Skeletal muscle cell (primary cell): ENCODE measurements around the gene MMP15.
"Not testable (repeated sequence)": the region's sequence is repeated elsewhere in the genome, so short reads cannot be mapped to it uniquely, and the experiment has no call there.

Experiments
- DNase-seq: peaks from one replicate; pipeline ENCODE4 v3.0.0-alpha.2; 2010; ENCODE audit warnings: low read depth
- H3K4me3 ChIP-seq: 2 replicates; pipeline ENCODE4 v1.5.1; 2011; ENCODE audit warnings: low read depth, mild to moderate bottlenecking, control low read depth, low read length, moderate library complexity

MMP15 gene

GRCh38 chr16:58045096-58045495 lies 19.5 kb downstream of the MMP15 start:
- no peak for DNase-seq
- H3K4me3 ChIP-seq: no peak overlapping the region

- DNase-seq: no peak
Measured at GRCh38 chr16:58046054-58046881, 20.7 kb downstream of the MMP15 start.

GRCh38 chr16:58046936-58047335 lies 21.4 kb downstream of the MMP15 start:
- H3K4me3 ChIP-seq: no peak overlapping the region
- DNase-seq: no peak

More at GRCh38 chr16:58046054-58046881, 20.7 kb downstream of the MMP15 start:
- no peak overlapping the region for H3K4me3 ChIP-seq

DNA sequence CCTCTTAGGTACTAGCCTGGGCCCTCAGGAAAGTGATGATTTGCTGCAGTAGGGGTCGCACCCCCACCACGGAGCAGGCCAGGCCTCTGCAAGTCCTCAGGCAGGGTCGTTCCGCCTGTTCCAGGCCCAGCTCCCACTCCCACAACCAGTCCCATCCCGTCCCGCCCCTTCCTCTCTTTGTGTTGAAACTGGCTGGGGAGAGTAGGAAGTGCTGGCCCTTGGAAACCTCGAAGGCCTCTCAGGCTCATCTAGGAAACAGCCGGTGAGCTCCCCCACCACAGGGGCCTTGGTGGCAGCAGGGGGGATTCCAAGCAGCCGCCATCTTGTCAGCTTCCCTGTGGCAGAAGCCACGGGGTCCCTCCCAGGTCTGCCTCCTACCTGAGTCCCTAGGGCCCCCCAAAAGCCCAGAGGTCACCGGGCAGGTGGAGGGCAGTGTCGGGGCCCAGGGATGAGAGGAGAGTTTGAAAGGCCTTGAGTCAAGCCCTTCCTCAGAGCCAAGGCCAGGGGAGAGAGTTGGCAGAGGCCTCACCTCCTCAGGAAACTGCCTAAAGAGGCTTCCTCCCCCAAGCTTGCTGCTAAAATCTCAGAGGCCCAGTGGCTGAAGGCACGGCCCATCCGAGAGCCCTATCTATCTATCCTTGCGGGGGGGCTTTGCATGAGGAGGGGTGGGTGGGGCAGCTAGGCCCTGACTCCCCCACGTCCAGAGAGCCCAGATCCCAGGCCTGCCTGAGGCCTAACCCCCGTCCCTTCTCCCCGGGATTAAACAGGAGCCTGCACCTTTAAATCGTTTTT lies 22.2 kb downstream of the MMP15 start:
- no peak overlapping the region for H3K4me3 ChIP-seq
- no peak for DNase-seq

DNA sequence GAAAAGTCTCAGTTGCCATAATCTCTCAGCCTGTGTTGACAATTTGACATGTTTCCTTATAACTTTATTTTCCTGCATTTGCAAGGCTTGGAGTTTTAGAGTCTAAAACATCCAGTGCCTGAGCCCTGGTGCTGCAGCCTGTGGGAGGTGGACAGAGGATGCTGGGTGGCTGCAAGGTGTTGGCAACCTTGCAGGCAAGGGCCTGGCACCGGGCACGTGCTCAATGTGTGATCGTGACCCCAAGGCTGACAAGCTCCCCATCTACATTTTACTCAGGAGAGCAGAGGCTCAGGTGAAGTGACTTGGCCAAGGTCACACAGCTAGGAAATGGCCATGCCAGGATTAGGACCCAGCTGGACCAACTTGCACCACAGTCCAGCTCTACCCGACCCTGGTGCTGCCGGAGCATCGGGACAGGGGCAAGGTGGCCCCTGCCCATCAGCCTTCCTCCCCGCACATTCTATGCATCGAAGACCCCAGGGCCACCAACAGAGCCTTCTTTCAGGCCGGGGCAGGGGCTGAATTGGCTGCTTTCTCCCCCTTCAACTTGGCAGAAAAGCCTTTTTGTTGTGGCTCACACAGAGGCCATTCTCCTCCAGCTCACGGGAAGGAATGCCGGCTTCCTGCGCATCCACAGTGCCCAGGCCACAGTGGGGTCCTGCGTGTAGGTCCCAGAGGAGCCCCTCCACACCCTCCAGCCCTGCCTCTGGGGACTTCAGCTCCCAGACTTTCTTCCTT lies 23.1 kb downstream of the MMP15 start:
- no peak for DNase-seq
- H3K4me3 ChIP-seq: no peak overlapping the region

GRCh38 chr16:58049232-58050185 lies 24.0 kb downstream of the MMP15 start:
- no peak overlapping the region for H3K4me3 ChIP-seq
- no peak for DNase-seq

- DNase-seq: no peak
- no peak overlapping the region for H3K4me3 ChIP-seq
Measured at GRCh38 chr16:58051296-58051695, 25.7 kb downstream of the MMP15 start.

GRCh38 chr16:58051821-58052603 lies 26.5 kb downstream of the MMP15 start:
- no peak overlapping the region for H3K4me3 ChIP-seq

DNA sequence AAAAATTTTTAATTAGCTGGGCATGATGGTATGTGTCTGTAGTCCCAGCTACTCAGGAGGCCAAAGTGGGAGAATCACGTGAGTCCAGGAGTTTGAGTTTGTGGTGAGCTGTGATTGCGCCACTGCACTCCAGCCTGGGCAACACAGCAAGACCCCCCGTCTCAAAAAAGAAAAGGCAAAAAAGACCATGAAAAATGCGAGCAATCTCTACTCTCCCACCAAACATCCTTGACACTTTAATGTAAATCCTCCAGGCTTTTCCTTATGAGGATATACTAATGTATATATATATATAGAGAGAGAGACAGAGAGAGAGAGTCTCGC lies 28.1 kb downstream of the MMP15 start:
- H3K4me3 ChIP-seq: no peak overlapping the region
- DNase-seq: no peak

More at GRCh38 chr16:58051821-58052603, 26.5 kb downstream of the MMP15 start:
- no peak for DNase-seq

- no peak overlapping the region for H3K4me3 ChIP-seq
- no peak for DNase-seq
Measured at GRCh38 chr16:58054289-58054688, 28.7 kb downstream of the MMP15 start.

GRCh38 chr16:58056580-58056979 lies 31.0 kb downstream of the MMP15 start:
- no peak overlapping the region for H3K4me3 ChIP-seq
- no peak for DNase-seq

- no peak overlapping the region for H3K4me3 ChIP-seq
Measured at GRCh38 chr16:58057121-58057520, 31.6 kb downstream of the MMP15 start.

GRCh38 chr16:58057784-58058183 lies 32.2 kb downstream of the MMP15 start:
- H3K4me3 ChIP-seq: no peak overlapping the region
- DNase-seq: no peak

More at GRCh38 chr16:58057121-58057520, 31.6 kb downstream of the MMP15 start:
- DNase-seq: no peak

DNA sequence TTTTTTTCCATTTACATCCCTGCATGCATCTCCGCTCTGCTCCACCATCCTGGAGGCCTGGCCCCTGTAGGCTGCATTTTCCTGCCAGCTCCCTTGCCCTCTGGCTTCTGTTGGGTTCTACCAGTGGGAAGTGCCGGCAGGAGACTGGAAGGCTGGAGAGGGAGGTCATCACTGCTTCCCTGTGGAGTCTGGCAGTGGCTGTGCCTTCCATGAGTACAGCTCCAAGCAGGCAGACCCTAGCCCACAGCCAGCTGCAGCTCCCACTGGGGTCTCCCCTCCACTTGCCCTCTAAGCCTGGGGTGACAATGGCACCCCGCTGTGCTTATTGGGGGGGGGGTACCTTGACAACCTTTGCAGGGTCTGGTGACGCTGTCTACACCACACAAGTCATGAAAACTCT lies 37.3 kb downstream of the MMP15 start:
- H3K4me3 ChIP-seq: no peak overlapping the region
- no peak for DNase-seq

- H3K4me3 ChIP-seq: no peak overlapping the region
- DNase-seq: no peak
Measured at GRCh38 chr16:58063377-58064076, 38.0 kb downstream of the MMP15 start.

DNA sequence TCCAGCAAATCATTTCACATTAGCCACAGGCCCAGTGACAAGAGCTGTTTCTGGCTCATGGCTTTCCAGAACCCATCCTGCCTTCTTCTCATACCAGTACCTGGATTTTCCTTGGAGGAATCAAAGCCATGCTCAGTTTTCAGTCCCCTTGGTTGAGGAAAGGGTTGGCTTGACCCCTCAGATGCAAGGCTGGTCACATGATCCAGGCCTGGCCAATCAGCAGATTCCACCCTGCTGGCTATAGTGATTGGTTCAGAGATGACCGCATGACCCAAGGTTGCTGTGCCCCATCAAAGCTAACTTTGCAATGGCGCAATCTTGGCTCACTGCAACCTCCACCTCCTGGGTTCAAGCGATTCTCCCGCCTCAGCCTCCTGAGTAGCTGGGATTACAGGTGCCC lies 45.0 kb downstream of the MMP15 start:
- DNase-seq: no peak
- H3K4me3 ChIP-seq: no peak overlapping the region

- not testable (repeated sequence) for DNase-seq, H3K4me3 ChIP-seq
Measured at GRCh38 chr16:58072134-58072533, 46.6 kb downstream of the MMP15 start.

- DNase-seq, H3K4me3 ChIP-seq: not testable (repeated sequence)
Measured at GRCh38 chr16:58073086-58073485, 47.5 kb downstream of the MMP15 start.
